Calu3 (cell line): Measurements from ENCODE around the gene STK31. TPM values are rescaled to one million over a fixed set of nuclear protein-coding genes. Genes with fewer than 3 reads are reported as not detected.
A peak's percentile ranks its signal among the peaks of the same experiment; 100 is the strongest.
"Not testable (repeated sequence)": the region's sequence is repeated elsewhere in the genome, so short reads cannot be mapped to it uniquely, and the experiment has no call there.

ENCODE experiments used
- BruUV-seq: library from RNA; stranded (reverse); fragments of 400-500 nt; replicated peaks from 2 replicates; lab custom pipeline; 2021; lab: Mats Ljungman, UMichigan
- CTCF ChIA-PET: fragments of 300-600 bp; sonication (Branson Sonifier 250); formaldehyde crosslinking; loops from one replicate; lab custom pipeline; 2022; ENCODE audit warnings: antibody characterized with exemption; lab: Charles Lee
- DNase-seq: peaks from one replicate; pipeline ENCODE4 v3.0.0; 2022
- H3K27ac Mint-ChIP-seq: one replicate; pipeline ENCODE4 v1.8.0; 2022; ENCODE audit warnings: mixed read lengths; ENCODE audit not compliant: unreplicated experiment
- H3K27me3 Mint-ChIP-seq: one replicate; pipeline ENCODE4 v1.8.0; 2022; ENCODE audit warnings: mixed read lengths; ENCODE audit not compliant: unreplicated experiment
- H3K36me3 Mint-ChIP-seq: one replicate; pipeline ENCODE4 v1.8.0; 2022; ENCODE audit warnings: mild to moderate bottlenecking, moderate library complexity, mixed read lengths; ENCODE audit not compliant: insufficient read depth, unreplicated experiment
- H3K4me1 Mint-ChIP-seq: one replicate; pipeline ENCODE4 v1.8.0; 2022; ENCODE audit warnings: mild to moderate bottlenecking, low read depth, mixed read lengths; ENCODE audit not compliant: unreplicated experiment
- H3K4me3 Mint-ChIP-seq: one replicate; pipeline ENCODE4 v1.8.0; 2022; ENCODE audit warnings: mild to moderate bottlenecking, low read depth, moderate library complexity, mixed read lengths; ENCODE audit not compliant: unreplicated experiment
- H3K9me3 Mint-ChIP-seq: one replicate; pipeline ENCODE4 v1.8.0; 2022; ENCODE audit warnings: low read depth, mixed read lengths; ENCODE audit not compliant: unreplicated experiment
- CTCF ChIP-seq: fragments of 200-600 bp; IDR thresholded peaks from one replicate; pipeline ENCODE4 v1.8.0; 2022; ENCODE audit warnings: antibody characterized with exemption; ENCODE audit not compliant: unreplicated experiment
- intact Hi-C: fragments of 100-400 bp; cut with micrococcal nuclease; formaldehyde crosslinking; loops from one replicate; pipeline ENCODE4 v1.10.0; 2022; ENCODE audit not compliant: unreplicated experiment
- total RNA-seq: library from RNA; stranded (reverse); gene quantifications from 2 replicates; pipeline ENCODE4 v1.2.3, GENCODE V29; 2022

The STK31 gene
- total RNA-seq, 1 experiment from 2014 or later = 1.7 TPM

- DNase-seq = no peak
- intact Hi-C loops = no loop called here
- Mint-ChIP-seq H3K27me3 (no peaks in the 10 kb centered on the region), H3K4me3 (no peak overlapping the region), H3K36me3 (no peaks in the 10 kb centered on the region), H3K9me3 (no peaks in the 10 kb centered on the region), H3K4me1 (peaks cover 11% of the 10 kb centered on the region), H3K27ac (peak overlapping the region; percentile 9)
- BruUV-seq = no TSS peak
- CTCF ChIA-PET = interaction anchor here (0.6 to 0.9 kb wide), 2 partner anchors 283 to 479 kb away, joined by 3 read pairs; no protein-coding TSS in a partner anchor
- no peak for TF ChIP-seq CTCF
Observed at GRCh38 chr7:23765943-23766342, 55.9 kb downstream of the STK31 start.

GRCh38 chr7:23767514-23767913 lies 57.5 kb downstream of the STK31 start:
- intact Hi-C loops = loop anchor here (1.0 kb wide), 1 partner anchor 42 kb away; no protein-coding TSS in a partner anchor
- no peak overlapping the region for H3K27ac Mint-ChIP-seq
- H3K9me3 Mint-ChIP-seq = no peaks in the 10 kb centered on the region
- no TSS peak for BruUV-seq
- H3K27me3 Mint-ChIP-seq = no peaks in the 10 kb centered on the region
- no peak overlapping the region for H3K4me3 Mint-ChIP-seq
- TF ChIP-seq CTCF = no peak
- CTCF ChIA-PET = no interaction called here
- H3K36me3 Mint-ChIP-seq = no peaks in the 10 kb centered on the region
- no peak for DNase-seq
- H3K4me1 Mint-ChIP-seq = peaks cover 8% of the 10 kb centered on the region

- CTCF ChIA-PET = no interaction called here
- Mint-ChIP-seq H3K9me3 (no peaks in the 10 kb centered on the region), H3K27me3 (no peaks in the 10 kb centered on the region)
Observed at GRCh38 chr7:23768022-23768421, 58.0 kb downstream of the STK31 start.

DNA sequence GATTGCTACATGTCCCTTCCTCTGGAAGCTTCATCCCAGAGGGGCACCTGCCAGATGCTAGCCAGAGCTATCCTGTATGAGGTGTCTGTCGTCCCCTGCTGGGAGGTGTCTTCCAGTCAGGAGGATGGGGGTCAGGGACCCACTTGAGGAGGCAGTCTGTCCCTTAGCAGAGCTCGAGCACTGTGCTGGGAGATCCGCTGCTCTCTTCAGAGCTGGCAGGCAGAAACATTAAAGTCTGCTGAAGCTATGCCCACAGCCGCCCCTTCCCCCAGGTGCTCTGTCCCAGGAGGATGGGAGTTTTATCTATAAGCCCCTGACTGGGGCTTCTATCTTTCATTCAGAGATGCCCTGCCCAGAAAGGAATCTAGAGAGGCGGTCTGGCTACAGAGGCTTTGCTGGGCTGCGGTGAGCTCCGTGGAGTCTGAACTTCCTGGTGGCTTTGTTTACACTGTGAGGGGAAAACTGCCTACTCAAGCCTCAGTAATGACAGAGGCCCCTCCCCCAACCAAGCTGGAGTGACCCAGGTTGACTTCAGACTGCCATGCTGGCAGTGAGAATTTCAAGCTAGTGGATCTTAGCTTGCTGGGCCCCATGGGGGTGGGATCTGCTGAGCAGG lies 69.3 kb downstream of the STK31 start:
- DNase-seq = peak; percentile 41
- H3K27me3 Mint-ChIP-seq, H3K4me1 Mint-ChIP-seq, intact Hi-C loops, H3K36me3 Mint-ChIP-seq, H3K27ac Mint-ChIP-seq, H3K4me3 Mint-ChIP-seq, H3K9me3 Mint-ChIP-seq, BruUV-seq: not testable (repeated sequence)
- CTCF ChIA-PET = interaction anchor here (1.0 kb wide), 1 partner anchor 19 kb away, joined by 6 read pairs; no protein-coding TSS in a partner anchor

More at GRCh38 chr7:23768022-23768421, 58.0 kb downstream of the STK31 start:
- Mint-ChIP-seq H3K4me3 (no peak overlapping the region), H3K36me3 (no peaks in the 10 kb centered on the region), H3K4me1 (peaks cover 8% of the 10 kb centered on the region), H3K27ac (no peak overlapping the region)
- DNase-seq = no peak
- BruUV-seq = no TSS peak
- intact Hi-C loops = no loop called here
- no peak for TF ChIP-seq CTCF

GRCh38 chr7:23783115-23783514 lies 73.1 kb downstream of the STK31 start:
- Mint-ChIP-seq H3K4me1 (peaks cover 8% of the 10 kb centered on the region), H3K4me3 (no peak overlapping the region), H3K36me3 (no peaks in the 10 kb centered on the region), H3K27me3 (no peaks in the 10 kb centered on the region), H3K9me3 (no peaks in the 10 kb centered on the region), H3K27ac (no peak overlapping the region)
- CTCF ChIA-PET = interaction anchor here (1.3 kb wide), 1 partner anchor 14 kb away, joined by 4 read pairs; no protein-coding TSS in a partner anchor
- intact Hi-C loops = no loop called here
- BruUV-seq = no TSS peak
- no peak for DNase-seq
- TF ChIP-seq CTCF = no peak
